Stimulated activated CD8-positive, alpha-beta memory T cell treated with anti-CD3 and anti-CD28 coated beads, Interleukin-7, amount 100 ng/mL, for 4 hours (primary cell): ENCODE results near the gene SNAP91.
A peak's percentile ranks its signal among the peaks of the same experiment; 100 is the strongest.

ENCODE experiments used
- DNase-seq, 2 donors: peaks; one replicate each; pipeline ENCODE4 v3.0.0-alpha.2; 2020; ENCODE audit warnings: low read depth in 2 of 2

SNAP91 gene

DNA sequence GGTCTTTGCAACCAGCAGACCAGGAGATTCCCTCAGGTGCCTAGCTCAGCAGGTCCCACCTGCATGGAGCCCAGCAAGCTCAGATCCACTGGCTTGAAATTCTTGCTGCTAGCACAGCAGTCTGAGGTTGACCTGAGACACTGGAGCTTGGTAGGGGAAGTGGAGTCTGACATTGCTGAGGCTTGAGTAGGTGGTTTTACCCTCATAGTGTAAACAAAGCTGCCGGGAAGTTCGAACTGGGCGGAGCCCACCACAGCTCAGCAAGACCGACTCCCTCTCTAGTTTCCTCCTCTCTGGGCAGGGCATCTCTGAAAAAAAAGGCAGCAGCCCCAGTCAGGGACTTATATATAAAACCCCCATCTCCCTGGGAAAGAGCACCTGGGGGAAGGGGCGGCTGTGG is 162.3 kb downstream of the SNAP91 start:
- DNase-seq = no peak

DNA sequence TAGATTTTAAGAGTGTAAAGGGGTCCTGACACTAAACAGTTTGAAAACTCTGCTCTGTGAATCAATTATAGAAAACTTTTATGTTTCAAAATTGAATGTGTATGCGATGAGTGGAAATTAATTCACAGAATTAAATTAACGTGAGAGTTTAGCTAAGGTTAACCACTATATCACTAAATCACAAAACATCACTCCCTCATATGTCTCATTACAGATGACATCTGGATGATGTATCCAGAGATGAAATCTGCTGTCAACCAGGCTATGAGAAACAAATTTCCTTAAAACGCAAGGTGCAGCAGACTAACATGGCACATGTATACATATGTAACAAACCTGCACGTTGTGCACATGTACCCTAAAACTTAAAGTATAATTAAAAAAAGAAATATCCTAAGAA is 169.2 kb downstream of the SNAP91 start:
- DNase-seq = no peak

DNA sequence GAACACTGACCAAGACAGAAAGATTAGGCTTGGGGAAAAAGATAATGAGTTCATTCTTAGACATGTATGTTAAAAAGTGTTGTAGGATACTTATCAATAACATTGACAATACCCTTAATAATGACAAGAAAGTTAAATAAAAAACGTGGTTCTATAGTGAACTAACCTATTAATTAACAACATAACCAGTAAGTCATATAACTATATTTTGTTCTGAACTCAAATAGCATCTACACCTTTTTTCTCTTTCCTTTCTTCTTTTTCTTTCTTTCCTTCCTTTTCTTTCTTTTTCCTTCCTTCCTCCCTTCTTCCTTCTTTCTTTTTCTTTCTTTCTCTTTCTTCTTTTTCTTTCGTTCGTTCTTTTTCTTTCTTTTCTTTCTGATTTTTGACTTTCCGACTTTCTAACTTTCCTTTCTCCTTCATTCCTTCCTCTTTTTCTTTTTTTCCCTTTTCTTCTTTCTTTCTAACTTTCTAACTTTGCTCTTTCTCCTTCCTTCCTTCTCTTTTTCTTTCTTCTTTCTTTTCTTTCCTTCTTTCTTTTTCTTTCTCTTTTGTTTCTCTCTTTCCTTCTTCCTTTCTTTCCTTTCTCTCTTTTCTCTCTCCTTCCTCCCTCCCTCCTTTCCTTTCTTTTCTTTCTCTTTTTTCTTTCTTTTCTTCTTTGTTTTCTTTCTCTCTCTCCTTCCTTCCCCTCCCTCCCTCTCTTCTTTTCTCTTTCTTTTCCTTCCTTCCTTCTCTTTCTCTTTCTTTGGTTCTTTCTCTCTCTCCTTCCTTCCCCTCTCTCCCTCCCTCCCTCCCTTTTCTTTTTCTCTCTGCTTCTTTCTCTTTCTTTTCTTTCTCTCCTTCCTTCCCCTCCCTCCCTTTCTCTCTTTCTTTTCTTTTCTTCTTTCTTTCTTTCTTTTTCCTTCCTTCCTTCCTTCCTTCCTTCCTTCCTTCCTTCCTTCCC is 172.0 kb downstream of the SNAP91 start:
- no peak for DNase-seq

DNA sequence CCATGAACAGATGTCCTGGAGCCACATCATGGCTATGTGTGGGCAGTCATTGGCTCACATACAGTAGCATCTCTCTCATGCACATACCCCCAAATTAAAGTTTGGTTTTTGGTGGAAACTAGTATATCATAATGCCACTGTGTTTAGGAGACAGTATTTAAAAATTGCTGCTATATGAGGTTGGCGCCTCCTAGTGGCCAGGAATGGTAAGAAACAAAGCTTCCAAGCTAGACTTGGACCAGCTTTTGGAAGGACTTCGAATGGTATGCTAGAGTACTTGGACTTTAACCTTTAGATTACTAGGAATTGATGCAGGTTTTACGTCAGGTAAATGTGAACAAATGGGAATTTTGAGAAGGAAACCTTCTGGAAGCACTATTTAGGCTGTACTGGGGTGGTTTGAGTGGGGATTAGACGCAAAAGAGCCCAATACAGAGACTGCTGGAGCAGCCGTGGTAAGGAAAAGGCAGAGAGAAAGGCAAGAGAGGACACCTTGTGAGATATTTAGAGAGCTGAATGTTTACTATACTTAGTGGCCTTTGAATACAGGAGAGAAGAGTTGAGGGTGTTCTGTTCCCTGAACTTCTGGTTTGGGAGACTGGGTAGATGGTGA is 172.8 kb downstream of the SNAP91 start:
- DNase-seq = peak in 1 of 2 donors; percentile 21

DNA sequence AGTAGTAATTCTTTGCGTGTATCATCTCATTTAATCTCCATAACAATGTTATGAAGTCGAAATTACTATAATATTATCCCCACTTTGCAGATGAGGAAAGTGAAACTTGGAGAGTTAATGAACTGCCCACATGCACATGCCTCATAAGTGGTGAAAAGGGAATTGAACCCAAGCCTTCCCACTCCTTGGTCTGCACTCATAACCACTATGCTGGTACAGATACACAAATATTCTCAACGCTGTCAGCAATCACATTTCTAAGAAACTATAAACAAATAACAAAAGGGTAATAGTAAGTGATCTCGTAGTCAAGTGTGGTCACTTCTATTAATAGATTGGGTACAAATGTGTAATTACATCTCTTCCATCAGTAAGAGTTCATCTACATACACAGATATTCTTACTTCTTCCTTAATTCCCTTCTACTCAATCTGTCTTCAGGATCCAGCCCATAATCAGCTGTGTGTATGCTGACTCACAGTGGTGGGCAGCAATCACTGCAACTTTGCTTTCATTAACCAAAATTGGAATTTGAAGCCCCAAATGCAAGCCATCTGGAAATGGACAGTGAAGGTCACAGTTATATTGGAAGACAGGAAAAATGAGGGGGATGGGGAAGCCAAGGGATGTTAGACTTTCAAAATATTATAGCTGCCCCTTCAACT is 190.0 kb downstream of the SNAP91 start:
- DNase-seq = no peak

DNA sequence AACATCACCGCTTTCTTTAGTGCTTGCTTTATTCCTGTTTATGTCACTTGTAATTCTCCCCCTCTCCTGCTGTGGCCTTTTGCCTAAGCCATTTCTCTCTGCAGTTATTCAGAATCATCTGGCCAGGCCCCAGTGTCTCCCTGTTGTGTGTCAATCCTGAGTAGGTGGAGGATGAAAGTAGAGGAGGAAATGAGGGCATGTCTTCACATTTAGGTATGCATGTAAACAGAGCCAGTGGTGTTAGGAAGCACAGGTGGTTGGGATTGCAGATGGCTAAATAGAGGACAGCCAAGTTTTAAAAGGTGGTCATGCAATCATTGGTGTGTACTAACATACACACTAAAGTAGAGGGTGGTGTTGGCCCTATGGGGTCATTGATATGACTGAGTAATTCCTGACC is 191.4 kb downstream of the SNAP91 start:
- DNase-seq = no peak

DNA sequence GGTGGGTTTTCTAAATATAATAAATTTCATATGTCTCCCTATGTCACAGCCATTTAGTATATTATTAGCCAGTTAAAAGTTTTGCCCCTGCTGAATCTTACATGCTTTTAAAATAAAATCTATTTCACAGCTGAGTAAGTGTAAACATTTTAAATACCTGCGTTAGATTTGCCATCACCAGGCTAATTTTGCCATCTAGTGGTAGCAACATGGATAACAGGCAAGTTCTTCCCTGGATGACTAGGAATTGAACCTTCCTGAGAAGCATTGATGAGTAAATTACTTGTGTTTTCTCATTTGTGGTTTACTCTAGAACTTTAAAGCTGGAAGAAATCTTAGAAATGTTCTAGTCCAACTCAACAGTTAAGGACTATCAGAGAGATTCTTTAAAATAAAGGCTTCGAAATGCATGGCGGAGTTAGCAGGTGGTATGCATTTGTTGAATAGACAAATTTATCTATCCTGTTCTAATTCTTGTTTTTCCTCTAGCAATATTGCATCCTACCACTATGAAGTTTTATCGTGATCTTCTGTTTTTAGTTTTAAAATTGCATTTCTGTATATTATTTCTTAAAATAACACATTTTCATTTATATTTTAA is 193.9 kb downstream of the SNAP91 start:
- DNase-seq = no peak

DNA sequence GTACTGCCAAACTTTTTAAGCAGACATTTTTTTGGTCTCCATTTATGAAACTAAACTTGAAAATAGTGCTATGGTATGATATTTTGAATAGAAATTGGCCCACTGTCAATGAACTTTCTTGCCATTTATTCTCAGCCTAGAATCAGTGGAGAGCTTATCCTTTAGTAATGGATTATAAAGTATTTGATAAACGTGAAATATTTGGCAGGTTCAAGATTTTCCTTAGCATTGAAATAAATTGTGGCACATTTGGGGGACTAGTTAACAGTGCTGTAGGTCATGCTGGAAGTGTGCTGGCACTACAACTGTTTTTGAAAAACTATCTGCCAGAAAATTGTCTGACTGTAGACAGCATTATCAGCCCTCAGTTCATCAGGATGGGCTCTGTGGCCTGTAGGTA is 194.4 kb downstream of the SNAP91 start:
- DNase-seq = no peak

DNA sequence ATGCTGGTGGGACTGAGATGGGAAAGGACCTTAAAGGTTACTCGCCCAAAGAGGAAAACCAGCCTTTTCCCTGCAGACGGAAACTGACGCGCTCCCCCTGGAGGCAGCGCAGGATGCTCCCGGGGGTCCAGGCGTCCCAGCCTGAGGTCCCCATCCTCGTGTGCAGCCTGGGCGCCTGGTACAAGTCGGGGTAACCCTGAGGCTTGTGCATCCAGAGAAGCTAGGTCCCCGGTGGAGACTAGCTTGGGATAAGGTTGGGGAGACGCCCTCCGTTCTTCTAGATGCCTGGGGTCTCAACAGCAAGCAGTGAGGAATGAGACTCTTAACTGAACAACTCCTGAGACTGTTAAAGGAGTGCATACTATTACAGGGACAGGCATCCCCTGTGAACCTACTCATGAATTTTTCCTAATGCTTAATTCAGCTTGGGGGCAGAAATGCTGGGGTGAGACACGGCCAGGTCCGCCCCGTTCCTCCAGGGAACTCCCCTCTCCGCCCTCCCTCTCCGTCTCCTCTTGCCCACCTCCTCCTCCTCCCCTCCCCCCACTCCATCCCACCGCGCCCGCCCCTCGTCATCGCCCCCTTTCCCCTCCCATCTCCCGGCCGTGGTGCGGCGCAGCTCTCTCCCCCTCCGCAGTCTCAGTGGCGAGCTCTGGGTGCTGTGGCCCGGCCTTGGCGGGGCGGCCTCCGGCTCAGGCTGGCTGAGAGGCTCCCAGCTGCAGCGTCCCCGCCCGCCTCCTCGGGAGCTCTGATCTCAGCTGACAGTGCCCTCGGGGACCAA is 196.8 kb downstream of the SNAP91 start, which contains the start of gene PRSS35:
Gene PRSS35 (plus strand): TSS at position 634 of the 781 bp plus-strand sequence. CDS start 10,908 bp downstream, outside the sequence.
- DNase-seq = no peak

DNA sequence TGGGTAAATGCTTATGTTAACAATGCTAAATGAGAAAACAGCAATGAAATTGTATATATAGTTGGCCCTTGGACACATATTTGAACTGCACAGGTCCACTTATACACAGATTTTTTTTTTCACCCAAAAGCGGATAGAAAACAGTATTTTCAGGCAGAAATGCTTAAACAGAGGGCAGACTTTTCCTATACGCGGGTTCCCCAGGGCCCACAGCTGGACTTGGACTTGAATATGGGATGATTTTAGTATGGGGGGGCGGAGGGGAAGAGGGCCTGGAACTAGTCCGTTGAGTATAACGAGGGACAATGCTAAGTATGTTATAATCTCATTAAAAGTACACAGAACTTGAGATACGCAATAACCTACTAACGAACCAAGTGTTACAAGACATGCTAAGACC is 197.6 kb downstream of the SNAP91 start:
- no peak for DNase-seq

DNA sequence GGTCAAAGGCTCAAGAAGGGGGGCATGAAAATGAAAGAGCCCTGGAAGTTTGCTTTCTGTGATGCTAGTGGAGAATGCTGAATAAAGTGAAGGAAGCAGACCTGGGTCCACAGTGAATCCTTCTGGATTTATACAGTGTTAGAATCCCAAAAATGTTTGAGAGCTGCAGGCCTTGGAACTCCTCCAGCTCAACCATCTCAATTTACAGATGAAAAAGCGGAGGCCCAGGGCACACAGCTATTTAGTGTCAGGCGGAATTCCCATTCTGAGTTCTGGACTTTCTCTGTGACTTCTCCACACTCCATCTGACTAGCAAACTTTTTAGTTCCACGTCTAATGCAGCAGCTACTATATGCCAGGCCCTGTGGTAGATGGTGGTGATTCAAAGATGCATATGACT is 198.1 kb downstream of the SNAP91 start:
- no peak for DNase-seq

DNA sequence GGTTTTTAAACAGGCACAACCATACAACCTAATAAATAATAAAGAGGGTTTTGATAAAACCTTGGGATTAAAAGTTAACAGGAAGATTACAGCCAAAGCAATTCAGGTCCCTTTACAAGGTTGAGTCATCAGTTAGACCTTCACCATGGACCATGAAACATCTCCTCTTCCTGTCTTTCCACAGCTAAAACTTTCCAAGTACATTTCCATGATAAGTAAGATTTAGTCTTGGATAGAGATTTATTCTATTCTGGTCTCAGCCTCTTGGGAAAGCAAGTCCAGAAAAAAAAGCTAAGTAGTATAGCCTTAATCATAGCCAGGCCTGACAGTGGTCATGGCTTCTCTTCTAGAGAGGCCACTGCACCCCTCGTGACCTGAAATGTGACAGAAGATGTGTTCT is 199.5 kb downstream of the SNAP91 start:
- no peak for DNase-seq

DNA sequence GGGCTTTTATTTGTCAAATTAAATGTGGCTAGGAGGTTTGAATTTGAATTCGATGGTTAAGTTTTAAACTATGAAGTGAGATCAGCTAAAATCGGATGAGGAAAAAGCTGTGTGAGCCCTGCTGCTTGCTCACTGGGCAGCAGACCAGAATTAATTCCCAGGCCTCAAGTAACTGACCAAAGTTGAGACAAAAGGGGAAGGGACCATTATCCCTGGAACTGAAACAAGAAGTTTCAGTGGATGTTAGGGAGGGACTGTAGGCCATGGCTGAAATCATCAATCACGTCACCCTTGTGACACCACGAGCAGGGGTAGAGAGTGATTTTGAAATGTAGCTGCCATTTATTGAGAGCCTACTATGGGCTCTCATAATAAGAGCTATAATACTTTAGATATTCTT is 203.5 kb downstream of the SNAP91 start:
- no peak for DNase-seq
